ENCODE measurements around the gene ZNF592. TPM values are rescaled to one million over a fixed set of nuclear protein-coding genes. Genes with fewer than 3 reads are reported as not detected.
A peak's percentile ranks its signal among the peaks of the same experiment; 100 is the strongest.

ZNF592 gene
- total and polyA plus RNA-seq, 3 donors from 2014 or later: 36.7 to 40.8 (median 39.6) TPM

DNA sequence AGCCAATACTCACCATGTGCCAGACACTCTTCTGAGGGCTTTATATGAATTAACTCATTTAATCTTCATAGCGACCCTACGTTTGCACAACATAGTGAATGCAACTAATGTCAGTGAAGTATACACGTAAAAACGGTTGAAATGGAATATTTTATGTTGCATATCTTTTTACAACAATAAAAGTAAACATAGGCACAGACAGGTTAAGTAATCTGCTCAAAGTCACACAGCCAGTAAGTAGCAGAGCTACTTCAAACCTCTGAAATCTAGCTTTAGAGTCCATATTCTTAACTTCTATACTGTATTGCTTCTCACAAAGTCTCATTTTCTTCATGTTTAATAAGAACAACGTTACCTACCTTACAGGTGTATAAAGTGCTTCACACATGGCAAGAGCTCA, 34.0 kb upstream of the ZNF592 start:
- Histone ChIP-seq H3K36me3 (ENCODE audit: low read depth, missing control alignments) (no peaks in the 10 kb centered on the region), H3K9me3 (no peaks in the 10 kb centered on the region), H3K4me1 (peaks cover 7% of the 10 kb centered on the region), H3K27me3 (no peaks in the 10 kb centered on the region), H3K27ac (no peak overlapping the region), H3K4me3 (no peak overlapping the region)
- DNase-seq: no peak
- TF ChIP-seq, protein P1, sequence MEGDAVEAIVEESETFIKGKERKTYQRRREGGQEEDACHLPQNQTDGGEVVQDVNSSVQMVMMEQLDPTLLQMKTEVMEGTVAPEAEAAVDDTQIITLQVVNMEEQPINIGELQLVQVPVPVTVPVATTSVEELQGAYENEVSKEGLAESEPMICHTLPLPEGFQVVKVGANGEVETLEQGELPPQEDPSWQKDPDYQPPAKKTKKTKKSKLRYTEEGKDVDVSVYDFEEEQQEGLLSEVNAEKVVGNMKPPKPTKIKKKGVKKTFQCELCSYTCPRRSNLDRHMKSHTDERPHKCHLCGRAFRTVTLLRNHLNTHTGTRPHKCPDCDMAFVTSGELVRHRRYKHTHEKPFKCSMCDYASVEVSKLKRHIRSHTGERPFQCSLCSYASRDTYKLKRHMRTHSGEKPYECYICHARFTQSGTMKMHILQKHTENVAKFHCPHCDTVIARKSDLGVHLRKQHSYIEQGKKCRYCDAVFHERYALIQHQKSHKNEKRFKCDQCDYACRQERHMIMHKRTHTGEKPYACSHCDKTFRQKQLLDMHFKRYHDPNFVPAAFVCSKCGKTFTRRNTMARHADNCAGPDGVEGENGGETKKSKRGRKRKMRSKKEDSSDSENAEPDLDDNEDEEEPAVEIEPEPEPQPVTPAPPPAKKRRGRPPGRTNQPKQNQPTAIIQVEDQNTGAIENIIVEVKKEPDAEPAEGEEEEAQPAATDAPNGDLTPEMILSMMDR (IDR thresholded peaks at IDR 0.05): no peak
- TF ChIP-seq POLR2A (IDR thresholded peaks at IDR 0.05): no peak
- 65 to 66% methylated on average over 5 of the region's 5 CpGs for WGBS, 2 donors
- intact Hi-C loops (cut with DNase I; ENCODE audit: low total_unique reads): no loop called here

DNA sequence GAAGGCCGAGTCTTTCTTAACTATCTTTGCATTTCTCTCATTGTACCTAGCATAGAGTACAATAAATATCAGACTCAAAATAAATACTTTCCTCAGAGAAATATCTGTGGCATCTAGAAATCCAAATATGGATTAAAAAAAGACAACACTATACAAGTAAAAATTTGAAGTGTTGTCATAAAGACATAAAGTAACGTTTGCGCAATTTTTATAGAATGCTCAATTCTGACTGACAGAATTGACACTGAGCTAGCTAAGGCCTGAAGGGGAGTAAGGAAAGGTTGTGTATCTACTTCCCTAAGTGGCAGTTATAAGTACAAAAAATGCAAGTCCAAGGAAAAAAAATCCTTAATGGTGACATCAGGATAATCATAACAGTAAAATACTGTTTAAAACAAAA, 33.6 kb upstream of the ZNF592 start:
- DNase-seq: no peak
- WGBS, 2 donors: 30 to 42% methylated on average over 3 of the region's 3 CpGs
- Histone ChIP-seq H3K27me3 (no peaks in the 10 kb centered on the region), H3K9me3 (no peaks in the 10 kb centered on the region), H3K4me1 (peaks cover 7% of the 10 kb centered on the region), H3K27ac (peak overlapping the region in 1 of 2 donors; percentile 92), H3K4me3 (peak overlapping the region; percentile 83), H3K36me3 (ENCODE audit: low read depth, missing control alignments) (no peaks in the 10 kb centered on the region)
- intact Hi-C loops (cut with DNase I; ENCODE audit: low total_unique reads): no loop called here
- TF ChIP-seq, protein P1 (IDR thresholded peaks at IDR 0.05): no peak

DNA sequence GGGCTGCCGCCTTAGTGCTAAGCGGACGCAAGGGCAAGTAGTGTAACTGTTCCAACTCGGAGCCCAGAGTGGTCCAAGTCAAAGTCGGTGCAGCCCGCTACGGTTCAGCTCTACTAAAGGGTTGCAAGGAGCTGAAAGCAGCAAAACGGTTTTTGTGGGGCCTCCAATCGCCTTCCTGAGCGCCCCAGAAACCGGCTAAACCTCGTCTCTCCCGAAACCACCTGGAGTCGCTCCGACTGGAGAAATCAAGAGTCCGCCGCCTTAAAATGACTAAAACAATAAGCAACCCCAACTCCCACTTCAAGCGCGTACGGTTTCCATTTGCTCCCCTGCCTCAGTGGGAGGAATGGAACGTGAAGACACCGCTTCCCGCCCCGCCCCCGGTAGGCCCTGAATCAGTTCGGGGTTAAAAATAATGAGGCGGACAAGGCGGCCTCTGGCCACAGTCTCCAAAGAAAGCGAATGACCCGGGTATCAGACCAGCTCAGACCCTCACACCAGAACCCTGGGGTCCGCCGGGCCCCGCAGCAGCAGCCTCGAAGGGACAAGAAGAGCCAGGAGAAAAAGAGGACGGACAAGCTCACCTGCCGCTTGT, 32.9 kb upstream of the ZNF592 start:
- H3K27ac ChIP-seq: peak overlapping the region; percentile 84 to 92
- DNase-seq: peak; percentile 41
- WGBS, 2 donors: 0% methylated on average over 33 to 36 of the region's 36 CpGs
- TF ChIP-seq, protein P1 (IDR thresholded peaks at IDR 0.05): no peak
- TF ChIP-seq POLR2A (IDR thresholded peaks at IDR 0.05): no peak
- H3K27me3 ChIP-seq: no peaks in the 10 kb centered on the region
- H3K36me3 ChIP-seq (ENCODE audit: low read depth, missing control alignments): no peaks in the 10 kb centered on the region
- intact Hi-C loops (cut with DNase I; ENCODE audit: low total_unique reads): no loop called here
- peaks cover 7% of the 10 kb centered on the region for H3K4me1 ChIP-seq
- H3K9me3 ChIP-seq: no peaks in the 10 kb centered on the region
- H3K4me3 ChIP-seq: peak overlapping the region; percentile 83

DNA sequence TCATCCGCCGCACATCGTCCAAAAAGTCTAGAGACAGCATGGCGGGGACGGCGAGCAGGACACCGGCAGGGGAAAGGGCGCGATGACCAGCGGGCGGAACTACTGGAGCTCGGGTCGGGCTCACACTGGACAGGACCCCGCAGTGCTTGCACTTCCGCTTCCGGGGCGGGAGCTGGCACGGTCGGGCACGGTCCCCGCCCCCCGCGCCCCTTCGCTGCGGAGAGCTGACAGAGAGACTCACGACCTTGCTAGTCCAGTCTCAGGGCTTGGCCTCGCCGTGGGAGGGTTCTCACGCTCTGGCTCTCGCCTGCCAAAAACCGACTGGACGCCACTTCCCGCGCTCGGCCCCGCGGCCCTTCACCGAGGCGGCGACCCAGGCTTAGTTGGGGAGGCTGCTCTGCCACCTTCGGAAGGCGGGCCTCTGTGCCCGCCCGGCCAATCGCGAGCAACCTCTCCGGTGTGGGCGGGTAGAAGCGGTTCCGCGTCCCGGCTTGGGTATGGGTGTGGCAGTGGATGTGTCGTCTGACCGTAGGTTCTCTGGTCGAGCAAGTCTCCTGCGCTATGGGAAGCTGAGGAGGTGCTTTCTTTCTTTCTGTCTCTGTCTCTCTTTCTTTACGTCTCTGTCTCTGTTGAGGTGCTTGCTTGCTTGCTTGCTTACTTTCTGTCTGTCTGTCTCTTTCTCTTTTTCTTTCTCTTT, 32.2 kb upstream of the ZNF592 start, which contains the start of gene SEC11A:
SEC11A (minus strand) TSS at position 104 of the 697 bp plus-strand sequence; CDS start at position 40, 64 bp downstream.
- TF ChIP-seq, protein P1 (IDR thresholded peaks at IDR 0.05): no peak
- TF ChIP-seq POLR2A (IDR thresholded peaks at IDR 0.05): peak; percentile 11
- Histone ChIP-seq H3K36me3 (ENCODE audit: low read depth, missing control alignments) (no peaks in the 10 kb centered on the region), H3K4me3 (peak within 1 kb of the TSS; percentile 83), H3K27ac (peak within 1 kb of the TSS; percentile 84 to 92), H3K27me3 (no peaks in the 10 kb centered on the region), H3K9me3 (no peaks in the 10 kb centered on the region), H3K4me1 (peaks cover 7% of the 10 kb centered on the region)
- intact Hi-C loops (cut with DNase I; ENCODE audit: low total_unique reads): no loop called here
- peak; percentile 97 for DNase-seq
- 0 to 3% methylated on average over 18 to 41 of the region's 57 CpGs for WGBS, 2 donors

Measured in testis (tissue), 3 donors.